HCT116 (cell line): ENCODE results near the gene SPATA31D4. TPM values are rescaled to one million over a fixed set of nuclear protein-coding genes. Genes with fewer than 3 reads are reported as not detected.

Experiments used
- ATAC-seq: fragments of 200-7000 bp; cut with Tn5 transposase; 2 replicates; pipeline ENCODE4 v1.9.1; 2020; ENCODE audit warnings: mild to moderate bottlenecking, moderate library complexity
- BruUV-seq: library from RNA; stranded (reverse); fragments of 400-500 nt; replicated peaks from 2 replicates; lab custom pipeline; 2021; lab: Mats Ljungman, UMichigan
- CTCF ChIA-PET: fragments of 300-600 bp; sonication (Branson Sonifier 250); formaldehyde crosslinking; loops from one replicate; lab custom pipeline; 2021; ENCODE audit warnings: antibody characterized with exemption; lab: Charles Lee
- POLR2A ChIA-PET: fragments of 300-600, 350-600 bp; sonication (Branson Sonifier 250); formaldehyde crosslinking; loops from one replicate; lab custom pipeline; 2021; ENCODE audit warnings: antibody characterized with exemption; lab: Charles Lee
- RAD21 ChIA-PET, 2 experiments: fragments of 300-600 bp; sonication (Branson Sonifier 250); formaldehyde crosslinking; loops; one replicate each; lab custom pipeline; 2023; ENCODE audit warnings: low total read pairs in 2 of 2; ENCODE audit not compliant: uncharacterized antibody in 2 of 2, unreplicated experiment in 2 of 2, low non-redundant PET in 1 of 2; lab: Charles Lee
- DNase-seq: peaks from one replicate; pipeline ENCODE4 v3.0.0-alpha.2; 2010; ENCODE audit warnings: low read depth, low spot score
- H2AFZ ChIP-seq: fragments of 200-600 bp; shearing (Covaris generic), sonication (generic); 2 replicates; pipeline ENCODE4 v1.6.1; 2017; ENCODE audit warnings: low read depth, mixed run types, mixed read lengths, antibody characterized with exemption, low read length; ENCODE audit not compliant: poor library complexity, severe bottlenecking
- H3K27ac ChIP-seq: 2 replicates; pipeline ENCODE4 v1.5.1; 2012; ENCODE audit warnings: low read depth, low read length
- H3K27me3 ChIP-seq: fragments of 200-600 bp; sonication (generic); 2 replicates; pipeline ENCODE4 v1.6.1; 2016; ENCODE audit warnings: mixed run types, low read length, mixed read lengths; ENCODE audit not compliant: insufficient read depth
- H3K36me3 ChIP-seq, 2 experiments: fragments of 200-500 bp in 1 of 2; fragments of 200-600 bp in 1 of 2; sonication (Bioruptor generic) in 1 of 2; sonication (generic) in 1 of 2; 2 replicates each; pipeline versions ENCODE4 v1.5.1 to v1.6.1; 2014 to 2016; ENCODE audit warnings: low read length in 2 of 2, inconsistent platforms in 1 of 2, mixed read lengths in 1 of 2, mixed run types in 1 of 2; ENCODE audit not compliant: insufficient read depth in 2 of 2, control insufficient read depth in 1 of 2
- H3K4me1 ChIP-seq, 2 experiments: fragments of 200-600 bp in 1 of 2; sonication (generic) in 1 of 2; 2 replicates each; pipeline versions ENCODE4 v1.5.1 to v1.6.1; 2012 to 2017; ENCODE audit warnings: low read length in 2 of 2, inconsistent platforms in 1 of 2, mild to moderate bottlenecking in 1 of 2, mixed read lengths in 1 of 2, mixed run types in 1 of 2, moderate library complexity in 1 of 2; ENCODE audit not compliant: insufficient read depth in 2 of 2, control insufficient read depth in 1 of 2
- H3K4me2 ChIP-seq: fragments of 200-600 bp; sonication (generic); 2 replicates; pipeline ENCODE4 v1.6.1; 2017; ENCODE audit warnings: mixed run types, low read length, mixed read lengths
- H3K4me3 ChIP-seq, 2 experiments: fragments of 200-600 bp in 1 of 2; sonication (generic) in 1 of 2; replicated peaks in 1 of 2; 2 replicates each; pipeline ENCODE4 v1.5.1; 2011 to 2016; ENCODE audit warnings: low read length in 2 of 2, control low read depth in 1 of 2, low read depth in 1 of 2, mild to moderate bottlenecking in 1 of 2, mixed read lengths in 1 of 2, mixed run types in 1 of 2
- H3K79me2 ChIP-seq: fragments of 200-600 bp; sonication (generic); 2 replicates; pipeline ENCODE4 v1.6.1; 2017; ENCODE audit warnings: mild to moderate bottlenecking, mixed run types, low read length, moderate library complexity, mixed read lengths; ENCODE audit not compliant: insufficient read depth
- H3K9ac ChIP-seq: fragments of 200-600 bp; sonication (generic); 2 replicates; pipeline ENCODE4 v1.6.1; 2016; ENCODE audit warnings: low read length, mixed read lengths
- H3K9me2 ChIP-seq: fragments of 200-600 bp; sonication (generic), shearing (Covaris generic); 2 replicates; pipeline ENCODE4 v1.6.1; 2017; ENCODE audit warnings: mixed run types, mild to moderate bottlenecking, moderate library complexity; ENCODE audit not compliant: insufficient read depth
- H3K9me3 ChIP-seq, 2 experiments: fragments of 200-500 bp in 1 of 2; fragments of 200-600 bp in 1 of 2; sonication (Bioruptor generic) in 1 of 2; sonication (generic) in 1 of 2; 2 replicates each; pipeline ENCODE4 v1.6.1; 2014 to 2017; ENCODE audit warnings: low read length in 2 of 2, mixed read lengths in 2 of 2, inconsistent platforms in 1 of 2, low read depth in 1 of 2, mild to moderate bottlenecking in 1 of 2, mixed run types in 1 of 2, moderate library complexity in 1 of 2; ENCODE audit not compliant: control insufficient read depth in 1 of 2, insufficient read depth in 1 of 2
- H4K20me1 ChIP-seq: fragments of 200-600 bp; sonication (generic), shearing (Covaris generic); 2 replicates; pipeline ENCODE4 v1.6.1; 2017; ENCODE audit warnings: mixed run types, mild to moderate bottlenecking, moderate library complexity; ENCODE audit not compliant: insufficient read depth
- CBX3 ChIP-seq: IDR thresholded peaks from 2 replicates; pipeline ENCODE4 v1.6.1; 2012; ENCODE audit warnings: low read depth
- CEBPB ChIP-seq: IDR thresholded peaks from 2 replicates; pipeline ENCODE4 v1.6.1; 2012; ENCODE audit warnings: low read depth
- EGR1 ChIP-seq: IDR thresholded peaks from 2 replicates; pipeline ENCODE4 v1.6.1; 2012; ENCODE audit warnings: low read depth
- EZH2 ChIP-seq: fragments of 200-600 bp; sonication (generic); IDR thresholded peaks from 2 replicates; pipeline ENCODE4 v1.6.1; 2017; ENCODE audit warnings: antibody characterized with exemption, mixed run types
- RAD21 ChIP-seq: IDR thresholded peaks from 2 replicates; pipeline ENCODE4 v1.6.1; 2012; ENCODE audit warnings: low read depth, mild to moderate bottlenecking
- SRF ChIP-seq: IDR thresholded peaks from 2 replicates; pipeline ENCODE4 v1.6.1; 2012; ENCODE audit warnings: low read depth
- TCF7L2 ChIP-seq: IDR thresholded peaks from 2 replicates; pipeline ENCODE4 v1.7.0; 2011; ENCODE audit warnings: borderline replicate concordance, inconsistent platforms; ENCODE audit not compliant: insufficient read depth, insufficient read length; ENCODE audit errors: extremely low read depth
- YY1 ChIP-seq: IDR thresholded peaks from 2 replicates; pipeline ENCODE4 v1.6.1; 2011; ENCODE audit warnings: low read length, low read depth, moderate library complexity, mild to moderate bottlenecking; ENCODE audit not compliant: insufficient replicate concordance; ENCODE audit errors: extremely low read depth
- ZFX ChIP-seq: fragments of 450-650 bp; IDR thresholded peaks from 2 replicates; pipeline ENCODE4 v1.6.1; 2017
- intact Hi-C: fragments of 100-400 bp; cut with micrococcal nuclease; formaldehyde crosslinking; loops from 2 replicates; pipeline ENCODE4 v1.10.0; 2022
- total RNA-seq: library from RNA; stranded (reverse); gene quantifications from one replicate; pipeline ENCODE4 v1.2.1, GENCODE V29; 2021; ENCODE audit not compliant: unreplicated experiment
- TF ChIP-seq, protein P1 (sequence below): IDR thresholded peaks from 2 replicates; pipeline ENCODE4 v1.6.1; 2012
- TF ChIP-seq, protein P2 (sequence below): IDR thresholded peaks from 2 replicates; pipeline ENCODE4 v1.6.1; 2012
- TF ChIP-seq, protein P3 (sequence below), 3 experiments: fragments of 200-600 bp in 1 of 3; sonication (generic) in 1 of 3; IDR thresholded peaks in 2 of 3; conservative IDR thresholded peaks in 1 of 3; 2 replicates each; pipeline ENCODE4 v1.5.1; 2012 to 2017; ENCODE audit warnings: low read depth in 2 of 3, low read length in 2 of 3, antibody characterized with exemption in 1 of 3, borderline replicate concordance in 1 of 3, control low read depth in 1 of 3, mild to moderate bottlenecking in 1 of 3, mixed read lengths in 1 of 3, mixed run types in 1 of 3, moderate library complexity in 1 of 3; ENCODE audit not compliant: insufficient read depth in 1 of 3

The SPATA31D4 gene
- total RNA-seq, 1 experiment from 2014 or later = not detected

- no TSS peak for BruUV-seq
Observed at GRCh38 chr9:81886665-81887064, 41.6 kb upstream of the SPATA31D4 start.

More at GRCh38 chr9:81886665-81887064, 41.6 kb upstream of the SPATA31D4 start:
- Histone ChIP-seq H3K27ac (no peak overlapping the region), H3K27me3 (no peaks in the 10 kb centered on the region), H3K4me1 (no peaks in the 10 kb centered on the region), H3K4me3 (no peak overlapping the region), H3K9ac (no peak overlapping the region), H3K9me2 (no peaks in the 10 kb centered on the region), H3K36me3 (no peaks in the 10 kb centered on the region), H3K4me2 (no peak overlapping the region), H4K20me1 (no peaks in the 10 kb centered on the region), H3K79me2 (no peaks in the 10 kb centered on the region), H2AFZ (no peak overlapping the region), H3K9me3 (no peaks in the 10 kb centered on the region)
- ChIA-PET RAD21 (no interaction called here), POLR2A (no interaction called here), CTCF (no interaction called here)
- DNase-seq (no peak), ATAC-seq (no peak)
- TF ChIP-seq, protein P1, sequence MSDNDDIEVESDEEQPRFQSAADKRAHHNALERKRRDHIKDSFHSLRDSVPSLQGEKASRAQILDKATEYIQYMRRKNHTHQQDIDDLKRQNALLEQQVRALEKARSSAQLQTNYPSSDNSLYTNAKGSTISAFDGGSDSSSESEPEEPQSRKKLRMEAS = no peak
- TF ChIP-seq CBX3 (no peak), EZH2 (no peak), TCF7L2 (no peak), CEBPB (no peak), ZFX (no peak), EGR1 (no peak), RAD21 (no peak), SRF (no peak), YY1 (no peak)
- TF ChIP-seq, protein P2, sequence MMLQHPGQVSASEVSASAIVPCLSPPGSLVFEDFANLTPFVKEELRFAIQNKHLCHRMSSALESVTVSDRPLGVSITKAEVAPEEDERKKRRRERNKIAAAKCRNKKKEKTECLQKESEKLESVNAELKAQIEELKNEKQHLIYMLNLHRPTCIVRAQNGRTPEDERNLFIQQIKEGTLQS = no peak
- TF ChIP-seq, protein P3, sequence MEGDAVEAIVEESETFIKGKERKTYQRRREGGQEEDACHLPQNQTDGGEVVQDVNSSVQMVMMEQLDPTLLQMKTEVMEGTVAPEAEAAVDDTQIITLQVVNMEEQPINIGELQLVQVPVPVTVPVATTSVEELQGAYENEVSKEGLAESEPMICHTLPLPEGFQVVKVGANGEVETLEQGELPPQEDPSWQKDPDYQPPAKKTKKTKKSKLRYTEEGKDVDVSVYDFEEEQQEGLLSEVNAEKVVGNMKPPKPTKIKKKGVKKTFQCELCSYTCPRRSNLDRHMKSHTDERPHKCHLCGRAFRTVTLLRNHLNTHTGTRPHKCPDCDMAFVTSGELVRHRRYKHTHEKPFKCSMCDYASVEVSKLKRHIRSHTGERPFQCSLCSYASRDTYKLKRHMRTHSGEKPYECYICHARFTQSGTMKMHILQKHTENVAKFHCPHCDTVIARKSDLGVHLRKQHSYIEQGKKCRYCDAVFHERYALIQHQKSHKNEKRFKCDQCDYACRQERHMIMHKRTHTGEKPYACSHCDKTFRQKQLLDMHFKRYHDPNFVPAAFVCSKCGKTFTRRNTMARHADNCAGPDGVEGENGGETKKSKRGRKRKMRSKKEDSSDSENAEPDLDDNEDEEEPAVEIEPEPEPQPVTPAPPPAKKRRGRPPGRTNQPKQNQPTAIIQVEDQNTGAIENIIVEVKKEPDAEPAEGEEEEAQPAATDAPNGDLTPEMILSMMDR (IDR thresholded peaks at IDR 0.05 in 2 of 3, conservative IDR thresholded peaks at IDR 0.05 in 1 of 3; ENCODE audit: borderline replicate concordance in 1 of 3, insufficient read depth in 1 of 3, low read depth in 2 of 3, low read length in 2 of 3) = no peak
- intact Hi-C loops = no loop called here
